K562 (cell line): ENCODE measurements around the gene COPS4. TPM values are rescaled to one million over a fixed set of nuclear protein-coding genes. Genes with fewer than 3 reads are reported as not detected.

Experiments
- CC2D1A ChIP-seq: fragments of 450-650 bp; IDR thresholded peaks from 2 replicates; pipeline ENCODE4 v1.6.1; 2017; ENCODE audit warnings: mild to moderate bottlenecking
- CTCFL ChIP-seq: IDR thresholded peaks from 2 replicates; pipeline ENCODE4 v1.6.1; 2011; ENCODE audit warnings: borderline replicate concordance, low read depth, mild to moderate bottlenecking, moderate library complexity, low read length; ENCODE audit not compliant: insufficient read depth, poor library complexity, severe bottlenecking
- EGR1 ChIP-seq: fragments of 450-650 bp; conservative IDR thresholded peaks from 2 replicates; pipeline ENCODE4 v1.6.1; 2017; ENCODE audit warnings: mild to moderate bottlenecking
- GATAD2A ChIP-seq: fragments of 450-650 bp; IDR thresholded peaks from 2 replicates; pipeline ENCODE4 v1.6.1; 2017
- GTF2F1 ChIP-seq: IDR thresholded peaks from 2 replicates; pipeline ENCODE4 v1.6.1; 2011; ENCODE audit warnings: low read depth, low read length, improper control_type of control experiment
- MEIS2 ChIP-seq: fragments of 450-650 bp; IDR thresholded peaks from 2 replicates; pipeline ENCODE4 v1.6.1; 2014; ENCODE audit warnings: mild to moderate bottlenecking; ENCODE audit not compliant: partially characterized antibody
- PRMT5 ChIP-seq: sonication (generic); formaldehyde crosslinking; IDR thresholded peaks from 2 replicates; pipeline ENCODE4 v1.5.0; 2020; ENCODE audit warnings: missing genetic modification reagents
- RBM14 ChIP-seq: fragments of 200-400 bp; formaldehyde crosslinking; IDR thresholded peaks from 2 replicates; pipeline ENCODE4 v1.6.1; 2018; ENCODE audit warnings: low read depth, mild to moderate bottlenecking, low read length, moderate library complexity, borderline replicate concordance; ENCODE audit not compliant: insufficient read depth
- RBM25 ChIP-seq: fragments of 200-400 bp; formaldehyde crosslinking; IDR thresholded peaks from 2 replicates; pipeline ENCODE4 v1.6.1; 2018; ENCODE audit warnings: low read length, low read depth, moderate library complexity; ENCODE audit not compliant: severe bottlenecking
- RFX5 ChIP-seq: IDR thresholded peaks from 2 replicates; pipeline ENCODE4 v1.6.1; 2011; ENCODE audit warnings: low read depth, mild to moderate bottlenecking, improper control_type of control experiment, low read length
- SNIP1 ChIP-seq: fragments of 450-650 bp; IDR thresholded peaks from 2 replicates; pipeline ENCODE4 v1.7.1; 2017; ENCODE audit warnings: low read depth, mild to moderate bottlenecking
- TAF1 ChIP-seq: IDR thresholded peaks from 2 replicates; pipeline ENCODE4 v1.6.1; 2011; ENCODE audit warnings: mild to moderate bottlenecking, low read length, moderate library complexity; ENCODE audit not compliant: insufficient read depth, control insufficient read depth, severe bottlenecking; ENCODE audit errors: extremely low read depth
- TCF3 ChIP-seq: sonication (generic); formaldehyde crosslinking; IDR thresholded peaks from 2 replicates; pipeline ENCODE4 v1.4.0; 2020; ENCODE audit warnings: mild to moderate bottlenecking, missing genetic modification reagents
- TCF7 ChIP-seq: sonication (generic); IDR thresholded peaks from 2 replicates; pipeline ENCODE4 v1.6.1; 2016; ENCODE audit warnings: antibody characterized with exemption, borderline replicate concordance
- THRAP3 ChIP-seq: fragments of 450-650 bp; IDR thresholded peaks from 2 replicates; pipeline ENCODE4 v1.6.1; 2016; ENCODE audit warnings: mild to moderate bottlenecking, inconsistent platforms, borderline replicate concordance
- TRIM24 ChIP-seq, 2 experiments: fragments of 450-650 bp; IDR thresholded peaks; 2 replicates each; pipeline ENCODE4 v1.6.1; 2016
- YBX1 ChIP-seq: fragments of 450-650 bp; IDR thresholded peaks from 2 replicates; pipeline ENCODE4 v1.7.1; 2016; ENCODE audit warnings: mild to moderate bottlenecking
- ZBTB7A ChIP-seq: IDR thresholded peaks from 2 replicates; pipeline ENCODE4 v1.6.1; 2011; ENCODE audit warnings: low read depth, mild to moderate bottlenecking, low read length, moderate library complexity, borderline replicate concordance; ENCODE audit not compliant: control insufficient read depth
- ZNF75A ChIP-seq: fragments of 450-650 bp; formaldehyde crosslinking; IDR thresholded peaks from 2 replicates; pipeline ENCODE4 v1.4.0; 2020; ENCODE audit warnings: mild to moderate bottlenecking
- ZNF79 ChIP-seq: fragments of 250-450 bp; sonication (Bioruptor Pico); IDR thresholded peaks from 2 replicates; pipeline ENCODE4 v1.4.0; 2020; ENCODE audit warnings: low read depth, mild to moderate bottlenecking, moderate library complexity
- polyA plus RNA-seq, 8 experiments: library from polyadenylated mRNA; depleted of rRNA in 4 of 8; stranded (reverse) in 5 of 8; unstranded in 3 of 8; fragments of >200 nt; fragmentation: Nextera tagmentation in 2 of 8; fragmentation: Illumina TruSeq in 1 of 8; extraction: Ambion mirVana in 2 of 8; extraction: Trizol in 1 of 8; gene quantifications; 2 replicates each; pipeline versions ENCODE4 v1.2.1 to v1.2.3, GENCODE V29; 2011 to 2014; ENCODE audit warnings: inconsistent platforms in 1 of 8, missing spikeins in 1 of 8
- total RNA-seq, 7 experiments: library from RNA; depleted of rRNA in 6 of 7; stranded (reverse); fragments of >200 nt in 6 of 7; fragmentation: Illumina TruSeq in 2 of 7; extraction: Trizol in 2 of 7; gene quantifications; 2 replicates each; pipeline versions ENCODE4 v1.2.1 to v1.2.3, GENCODE V29; 2011 to 2021; ENCODE audit warnings: low replicate concordance in 1 of 7
- TF ChIP-seq, protein P1 (sequence below): fragments of 450-650 bp; formaldehyde crosslinking; IDR thresholded peaks from 2 replicates; pipeline ENCODE4 v1.4.0; 2020; ENCODE audit warnings: mild to moderate bottlenecking, moderate library complexity
- TF ChIP-seq, protein P2 (sequence below): IDR thresholded peaks from 3 replicates; pipeline ENCODE4 v1.6.1; 2011; ENCODE audit warnings: borderline replicate concordance, mild to moderate bottlenecking, moderate library complexity; ENCODE audit not compliant: insufficient read length; ENCODE audit errors: extremely low read depth

COPS4 gene
- total and polyA plus RNA-seq, 9 of the 15 experiments (the other 6 are each of a cell fraction or from before 2014, with no cell fraction given) = 44.7 to 180 (median 70.9) TPM

DNA sequence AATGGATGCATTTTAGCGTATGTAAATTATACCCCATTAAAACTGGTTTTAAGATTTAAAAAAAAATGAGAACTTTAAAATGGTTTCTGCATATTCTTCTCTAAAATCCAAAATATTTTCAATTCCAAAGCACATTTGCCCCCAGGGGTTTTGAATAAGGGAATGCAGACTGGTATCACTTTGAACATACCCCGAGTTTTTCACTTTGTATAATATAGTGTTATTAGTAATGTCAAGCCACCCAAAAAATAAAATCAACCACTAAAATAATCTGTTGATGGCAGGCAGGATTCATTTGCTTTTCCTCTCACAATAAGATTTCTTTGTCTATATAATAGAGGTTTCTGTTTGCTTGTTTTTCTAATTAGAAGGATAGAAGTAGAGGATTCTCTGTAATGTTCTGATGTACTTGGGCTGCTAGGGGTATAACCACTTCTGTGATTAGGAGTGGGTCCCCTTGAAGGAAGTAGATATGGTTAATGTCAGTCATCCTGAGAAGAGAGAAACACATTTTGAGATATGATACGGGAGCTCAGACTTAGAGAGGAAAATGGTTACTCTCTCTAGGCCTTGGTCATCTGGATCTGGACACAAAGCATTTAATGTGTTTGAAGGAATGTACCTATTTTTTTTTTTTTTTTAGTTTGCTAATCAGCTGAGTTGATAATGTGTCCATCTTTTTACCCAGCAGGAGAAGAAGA lies 15.0 kb upstream of the COPS4 start (continued):
- TF ChIP-seq CTCFL (no peak), RBM14 (no peak), THRAP3 (no peak), MEIS2 (peak; percentile 82), EGR1 (no peak), GATAD2A (no peak), PRMT5 (CRISPR knock-in tag) (no peak), GTF2F1 (no peak), RFX5 (no peak), ZNF79 (CRISPR knock-in tag) (no peak), SNIP1 (no peak), CC2D1A (peak; percentile 33; the same call in 1 of the 2 replicates), ZBTB7A (no peak), YBX1 (no peak), RBM25 (no peak), TCF3 (CRISPR knock-in tag) (peak; percentile 90), TCF7 (no peak), TAF1 (no peak), ZNF75A (CRISPR knock-in tag) (no peak), TRIM24 (IDR thresholded peaks at IDR 0.05) (peak; percentile 44 to 62; a peak in 2 of 4 replicates)
- TF ChIP-seq, protein P1, sequence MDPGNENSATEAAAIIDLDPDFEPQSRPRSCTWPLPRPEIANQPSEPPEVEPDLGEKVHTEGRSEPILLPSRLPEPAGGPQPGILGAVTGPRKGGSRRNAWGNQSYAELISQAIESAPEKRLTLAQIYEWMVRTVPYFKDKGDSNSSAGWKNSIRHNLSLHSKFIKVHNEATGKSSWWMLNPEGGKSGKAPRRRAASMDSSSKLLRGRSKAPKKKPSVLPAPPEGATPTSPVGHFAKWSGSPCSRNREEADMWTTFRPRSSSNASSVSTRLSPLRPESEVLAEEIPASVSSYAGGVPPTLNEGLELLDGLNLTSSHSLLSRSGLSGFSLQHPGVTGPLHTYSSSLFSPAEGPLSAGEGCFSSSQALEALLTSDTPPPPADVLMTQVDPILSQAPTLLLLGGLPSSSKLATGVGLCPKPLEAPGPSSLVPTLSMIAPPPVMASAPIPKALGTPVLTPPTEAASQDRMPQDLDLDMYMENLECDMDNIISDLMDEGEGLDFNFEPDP (CRISPR knock-in tag) = no peak
- TF ChIP-seq, protein P2, sequence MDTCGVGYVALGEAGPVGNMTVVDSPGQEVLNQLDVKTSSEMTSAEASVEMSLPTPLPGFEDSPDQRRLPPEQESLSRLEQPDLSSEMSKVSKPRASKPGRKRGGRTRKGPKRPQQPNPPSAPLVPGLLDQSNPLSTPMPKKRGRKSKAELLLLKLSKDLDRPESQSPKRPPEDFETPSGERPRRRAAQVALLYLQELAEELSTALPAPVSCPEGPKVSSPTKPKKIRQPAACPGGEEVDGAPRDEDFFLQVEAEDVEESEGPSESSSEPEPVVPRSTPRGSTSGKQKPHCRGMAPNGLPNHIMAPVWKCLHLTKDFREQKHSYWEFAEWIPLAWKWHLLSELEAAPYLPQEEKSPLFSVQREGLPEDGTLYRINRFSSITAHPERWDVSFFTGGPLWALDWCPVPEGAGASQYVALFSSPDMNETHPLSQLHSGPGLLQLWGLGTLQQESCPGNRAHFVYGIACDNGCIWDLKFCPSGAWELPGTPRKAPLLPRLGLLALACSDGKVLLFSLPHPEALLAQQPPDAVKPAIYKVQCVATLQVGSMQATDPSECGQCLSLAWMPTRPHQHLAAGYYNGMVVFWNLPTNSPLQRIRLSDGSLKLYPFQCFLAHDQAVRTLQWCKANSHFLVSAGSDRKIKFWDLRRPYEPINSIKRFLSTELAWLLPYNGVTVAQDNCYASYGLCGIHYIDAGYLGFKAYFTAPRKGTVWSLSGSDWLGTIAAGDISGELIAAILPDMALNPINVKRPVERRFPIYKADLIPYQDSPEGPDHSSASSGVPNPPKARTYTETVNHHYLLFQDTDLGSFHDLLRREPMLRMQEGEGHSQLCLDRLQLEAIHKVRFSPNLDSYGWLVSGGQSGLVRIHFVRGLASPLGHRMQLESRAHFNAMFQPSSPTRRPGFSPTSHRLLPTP = no peak
